ENCODE measurements around the gene MYPOP. TPM values are rescaled to one million over a fixed set of nuclear protein-coding genes. Genes with fewer than 3 reads are reported as not detected.

The MYPOP gene
- total and polyA plus RNA-seq, 10 of the 15 experiments (the other 5 are each of a cell fraction or from before 2014, with no cell fraction given): 0.47 to 9.4 (median 1.4) TPM

DNA sequence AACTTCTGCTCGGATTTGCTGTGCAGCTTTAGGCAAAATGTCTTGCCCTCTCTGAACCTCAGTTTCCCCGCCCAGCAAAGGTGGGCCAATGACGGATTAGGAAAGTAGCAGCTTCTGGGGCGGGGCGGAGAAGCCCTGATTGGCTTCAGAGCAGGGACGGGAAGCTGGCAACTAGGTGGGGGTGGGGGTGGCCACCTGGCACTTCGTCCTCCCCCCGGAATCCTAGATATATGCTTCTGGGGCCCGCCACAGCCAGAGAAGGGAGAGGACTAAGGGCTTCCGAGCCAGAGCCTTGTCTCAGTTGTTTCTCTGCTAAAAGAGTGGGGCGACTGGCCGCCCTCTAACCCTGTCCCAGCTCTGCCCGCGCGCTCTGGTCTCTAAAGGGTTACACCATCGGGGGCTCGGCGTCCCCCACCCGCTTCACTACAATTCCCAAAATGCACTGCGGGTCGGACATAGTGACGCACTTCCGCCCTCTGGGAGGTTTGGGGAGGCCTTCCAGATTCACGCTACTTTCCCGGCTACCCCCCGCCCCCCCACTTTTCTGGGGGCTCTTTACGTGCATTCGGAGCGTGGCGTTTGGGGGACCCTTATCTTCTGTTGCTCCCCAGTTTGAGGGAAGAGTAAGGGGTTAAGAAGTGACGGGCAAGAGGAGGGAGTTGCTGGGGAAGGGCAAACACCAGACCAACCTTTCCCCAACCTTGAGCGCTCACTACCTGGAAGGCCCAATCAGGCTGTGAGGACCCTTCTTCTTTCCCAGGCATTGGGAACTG, 15.8 kb downstream of the MYPOP start (continued):
- TF ChIP-seq MAX (IDR thresholded peaks at IDR 0.05; ENCODE audit: low read depth, low read length) (no peak), FOXK2 (IDR thresholded peaks at IDR 0.05) (peak; percentile 81), FOS (IDR thresholded peaks at IDR 0.05; ENCODE audit: borderline replicate concordance, extremely low read depth, insufficient read length) (no peak), RCOR1 (conservative IDR thresholded peaks at IDR 0.05; ENCODE audit: low read depth, low read length) (0 out of 2 replicates have a peak, but pooled peaks have one; percentile 74), CREB1 (IDR thresholded peaks at IDR 0.05; ENCODE audit: low read depth) (peak; percentile 92), ZNF274 (IDR thresholded peaks at IDR 0.05; ENCODE audit: insufficient read depth, insufficient read length) (no peak), MYB (IDR thresholded peaks at IDR 0.05; ENCODE audit: borderline replicate concordance, low read depth, low read length) (no peak), NBN (IDR thresholded peaks at IDR 0.05) (peak; percentile 83), SP1 (IDR thresholded peaks at IDR 0.05; ENCODE audit: low read depth, low read length) (peak; percentile 26), PAX5 (IDR thresholded peaks at IDR 0.05; ENCODE audit: borderline replicate concordance, low read depth, low read length) (0 out of 2 replicates have a peak, but pooled peaks have one; percentile 65), GATAD2B (conservative IDR thresholded peaks at IDR 0.05; ENCODE audit: low read depth) (0 out of 2 replicates have a peak, but pooled peaks have one; percentile 26), SMARCA5 (IDR thresholded peaks at IDR 0.05) (peak; percentile 99), ASH2L (IDR thresholded peaks at IDR 0.05; ENCODE audit: borderline replicate concordance, low read depth) (no peak), PML (IDR thresholded peaks at IDR 0.05; ENCODE audit: low read length) (peak; percentile 30; the same call in 1 of the 2 replicates), JUNB (IDR thresholded peaks at IDR 0.05) (no peak), KDM1A (IDR thresholded peaks at IDR 0.05; ENCODE audit: borderline replicate concordance) (no peak), BRCA1 (IDR thresholded peaks at IDR 0.05; ENCODE audit: low read depth, low read length) (no peak), DPF2 (IDR thresholded peaks at IDR 0.05) (no peak), NR2C2 (IDR thresholded peaks at IDR 0.05; ENCODE audit: borderline replicate concordance, control insufficient read depth, insufficient read length, low read depth) (no peak), JUND (IDR thresholded peaks at IDR 0.05; ENCODE audit: low read depth, low read length) (no peak; the same call in 1 of the 2 replicates), SIX5 (IDR thresholded peaks at IDR 0.05; ENCODE audit: low read depth, low read length, severe bottlenecking) (peak; percentile 85), EGR1 (IDR thresholded peaks at IDR 0.05; ENCODE audit: borderline replicate concordance in 1 of 2, low read depth in 2 of 2, low read length in 2 of 2) (peak in 1 of 2 experiments; percentile 39; a peak in 1 of 3 replicates), SREBF1 (IDR thresholded peaks at IDR 0.05; ENCODE audit: low read length) (0 out of 2 replicates have a peak, but pooled peaks have one; percentile 6), SMAD1 (IDR thresholded peaks at IDR 0.05; ENCODE audit: low read depth, partially characterized antibody) (peak; percentile 21), ZNF622 (IDR thresholded peaks at IDR 0.05) (no peak), IKZF1 (conservative IDR thresholded peaks at IDR 0.05) (peak; percentile 76), E2F4 (IDR thresholded peaks at IDR 0.05; ENCODE audit: low read depth, low read length) (no peak), EP300 (IDR thresholded peaks at IDR 0.05; ENCODE audit: borderline replicate concordance in 1 of 2, control insufficient read depth in 1 of 2, low read depth in 2 of 2, low read length in 2 of 2) (no peak; a peak in 1 of 4 replicates), KLF5 (IDR thresholded peaks at IDR 0.05; ENCODE audit: partially characterized antibody) (peak; percentile 80), EED (IDR thresholded peaks at IDR 0.05; ENCODE audit: low read depth) (no peak), STAT3 (IDR thresholded peaks at IDR 0.05; ENCODE audit: low read depth, low read length) (no peak), POLR2A (IDR thresholded peaks at IDR 0.05; ENCODE audit: low read depth, low read length) (peak; percentile 63)
- TF ChIP-seq, protein P1, sequence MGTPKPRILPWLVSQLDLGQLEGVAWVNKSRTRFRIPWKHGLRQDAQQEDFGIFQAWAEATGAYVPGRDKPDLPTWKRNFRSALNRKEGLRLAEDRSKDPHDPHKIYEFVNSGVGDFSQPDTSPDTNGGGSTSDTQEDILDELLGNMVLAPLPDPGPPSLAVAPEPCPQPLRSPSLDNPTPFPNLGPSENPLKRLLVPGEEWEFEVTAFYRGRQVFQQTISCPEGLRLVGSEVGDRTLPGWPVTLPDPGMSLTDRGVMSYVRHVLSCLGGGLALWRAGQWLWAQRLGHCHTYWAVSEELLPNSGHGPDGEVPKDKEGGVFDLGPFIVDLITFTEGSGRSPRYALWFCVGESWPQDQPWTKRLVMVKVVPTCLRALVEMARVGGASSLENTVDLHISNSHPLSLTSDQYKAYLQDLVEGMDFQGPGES (IDR thresholded peaks at IDR 0.05): no peak

All from GM12878 (cell line).